IPS DF 19.7 (cell line): ENCODE measurements around the gene PEX1.
"Not testable (repeated sequence)": the region's sequence is repeated elsewhere in the genome, so short reads cannot be mapped to it uniquely, and the experiment has no call there.

ENCODE experiments used
- DNase-seq: peaks from one replicate; pipeline ENCODE4 v3.0.0-alpha.2; 2013; ENCODE audit warnings: low read depth, low spot score

The PEX1 gene

GRCh38 chr7:92461027-92462003 lies 67.0 kb downstream of the PEX1 start:
- DNase-seq: no peak

- no peak for DNase-seq
These were observed 67.8 kb downstream of the PEX1 start for GRCh38 chr7:92460510-92460909.

- no peak for DNase-seq
These were observed 68.2 kb downstream of the PEX1 start for GRCh38 chr7:92460109-92460508.

GRCh38 chr7:92456236-92456635 lies 72.1 kb downstream of the PEX1 start:
- DNase-seq: no peak

- DNase-seq: no peak
These were observed 76.7 kb downstream of the PEX1 start for GRCh38 chr7:92451645-92452044.

- no peak for DNase-seq
These were observed 80.0 kb downstream of the PEX1 start for GRCh38 chr7:92448205-92448747.

- no peak for DNase-seq
These were observed 80.7 kb downstream of the PEX1 start, which contains the start of gene GATAD1 for GRCh38 chr7:92447345-92448204. Gene GATAD1, plus strand, starts transcription at chr7:92447482. Its CDS starts 248 bp downstream, at chr7:92447730.

- DNase-seq: no peak
These were observed 81.4 kb downstream of the PEX1 start for GRCh38 chr7:92446869-92447344.

GRCh38 chr7:92442720-92443119 lies 85.6 kb downstream of the PEX1 start:
- DNase-seq: not testable (repeated sequence)

GRCh38 chr7:92437956-92438491 lies 90.3 kb downstream of the PEX1 start:
- DNase-seq: no peak
